ENCODE data around the gene DFFB. TPM values are rescaled to one million over a fixed set of nuclear protein-coding genes. Genes with fewer than 3 reads are reported as not detected.

The DFFB gene
- total RNA-seq, 2 experiments from 2014 or later = 7.2 to 8.4 TPM

DNA sequence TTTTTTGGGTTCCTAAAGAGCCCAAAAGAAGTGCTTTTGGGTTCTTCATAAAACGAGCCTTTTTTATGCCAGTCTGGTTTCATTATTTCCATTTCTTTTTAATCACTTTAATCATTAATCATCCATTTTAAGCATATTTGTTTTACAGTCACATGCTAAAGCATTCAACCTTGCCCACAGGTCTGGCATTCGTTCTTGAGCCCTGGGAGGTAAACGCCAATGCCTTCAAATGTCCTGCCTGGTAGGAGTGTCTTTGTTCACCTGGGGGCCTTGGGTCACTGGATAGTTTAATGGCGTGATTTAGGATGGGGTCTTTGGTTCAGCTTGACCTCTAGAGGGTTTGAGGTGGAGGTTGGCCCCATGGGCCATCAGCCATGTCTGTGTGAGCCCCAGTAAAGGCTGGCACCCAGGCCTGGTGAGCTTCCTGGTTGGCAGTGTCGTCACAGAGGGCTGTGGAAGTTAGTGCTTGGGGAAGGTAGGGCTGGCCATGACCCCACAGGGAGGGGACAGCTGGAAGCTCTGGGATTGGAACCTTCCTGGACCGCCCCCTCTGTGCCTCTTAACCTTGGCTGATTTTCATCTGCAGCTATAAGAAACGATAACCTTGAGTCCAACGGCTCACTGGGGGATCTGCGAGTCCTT lies 22.6 kb downstream of the DFFB start:
- peaks cover 5% of the 10 kb centered on the region for H3K9me3 Mint-ChIP-seq (ENCODE audit: low read depth)
- H3K36me3 Mint-ChIP-seq (ENCODE audit: low read depth) = peaks cover 43% of the 10 kb centered on the region
- no peaks in the 10 kb centered on the region for H3K27me3 Mint-ChIP-seq
- POLR2A ChIA-PET = interaction anchor here (0.7 kb wide), 1 partner anchor 21 kb away, joined by 3 read pairs; no protein-coding TSS in a partner anchor
- H3K4me1 Mint-ChIP-seq = peaks cover 4% of the 10 kb centered on the region
- intact Hi-C loops (cut with DNase I, micrococcal nuclease) = no loop called here
- CTCF ChIA-PET = no interaction called here
- DNase-seq (no peak), ATAC-seq (no peak)
- no peak overlapping the region for H3K27ac Mint-ChIP-seq
- no peak overlapping the region for H3K4me3 Mint-ChIP-seq

DNA sequence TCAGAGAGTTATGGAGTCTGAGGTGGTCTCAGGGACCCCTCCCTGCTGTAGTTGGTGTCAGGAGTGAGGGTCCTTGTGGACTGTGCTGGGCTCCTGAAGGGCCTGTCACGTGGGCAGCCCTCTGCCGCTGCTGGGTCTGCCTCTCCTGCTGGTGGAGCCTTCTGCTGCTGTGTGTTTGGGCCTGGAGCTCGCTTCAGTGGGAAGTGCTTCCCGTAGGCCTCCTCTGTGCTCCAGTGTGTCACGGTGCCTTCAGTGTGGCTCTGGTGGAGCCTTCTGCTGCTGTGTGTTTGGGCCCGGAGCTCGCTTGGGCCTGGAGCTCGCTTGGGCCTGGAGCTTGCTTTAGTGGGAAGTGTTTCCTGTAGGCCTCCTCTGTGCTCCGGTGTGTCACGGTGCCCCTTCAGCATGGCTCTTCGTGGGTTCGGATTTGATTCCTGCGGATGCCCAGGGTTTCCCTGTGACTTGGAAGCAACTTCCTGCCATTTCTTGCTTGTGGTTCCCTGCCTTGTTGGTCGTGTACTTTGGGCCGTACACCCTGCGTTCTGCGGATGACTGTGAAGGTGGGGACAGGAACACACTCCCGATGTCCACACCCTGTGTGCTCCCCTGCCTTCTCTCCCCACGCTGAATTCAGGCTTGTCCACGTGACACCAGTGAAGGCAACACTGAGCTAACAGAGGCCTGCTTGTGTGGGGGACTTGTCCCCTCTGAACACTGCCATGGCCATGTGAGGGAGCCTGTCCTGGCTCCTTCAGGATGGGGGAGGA lies 23.3 kb downstream of the DFFB start:
- intact Hi-C loops (cut with DNase I, micrococcal nuclease) = no loop called here
- POLR2A ChIA-PET = interaction anchor here (0.7 kb wide), 1 partner anchor 20 kb away, joined by 3 read pairs; no protein-coding TSS in a partner anchor
- no peaks in the 10 kb centered on the region for H3K27me3 Mint-ChIP-seq
- CTCF ChIA-PET = no interaction called here
- H3K27ac Mint-ChIP-seq = no peak overlapping the region
- no peak for ATAC-seq
- no peak overlapping the region for H3K4me3 Mint-ChIP-seq
- H3K4me1 Mint-ChIP-seq = peaks cover 5% of the 10 kb centered on the region
- peaks cover 5% of the 10 kb centered on the region for H3K9me3 Mint-ChIP-seq (ENCODE audit: low read depth)
- H3K36me3 Mint-ChIP-seq (ENCODE audit: low read depth) = peaks cover 40% of the 10 kb centered on the region
- no peak for DNase-seq

DNA sequence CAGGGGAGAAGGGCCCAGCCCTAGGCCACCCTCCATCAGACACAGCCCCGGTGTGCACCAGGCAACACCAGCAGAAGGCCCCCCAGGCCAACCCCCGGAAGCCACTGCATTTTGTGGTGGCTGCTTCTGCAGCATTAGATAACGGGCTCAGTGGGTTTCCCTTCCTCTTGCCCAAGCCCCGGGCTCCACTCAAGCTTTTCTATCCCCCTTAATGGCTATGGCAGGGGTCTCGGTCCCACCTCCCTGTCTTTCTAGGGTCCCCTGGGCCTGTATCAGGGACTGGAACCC lies 23.9 kb downstream of the DFFB start:
- H3K4me1 Mint-ChIP-seq = peaks cover 5% of the 10 kb centered on the region
- H3K27me3 Mint-ChIP-seq = no peaks in the 10 kb centered on the region
- peaks cover 5% of the 10 kb centered on the region for H3K9me3 Mint-ChIP-seq (ENCODE audit: low read depth)
- H3K27ac Mint-ChIP-seq = no peak overlapping the region
- ChIA-PET CTCF (no interaction called here), POLR2A (no interaction called here)
- peaks cover 37% of the 10 kb centered on the region for H3K36me3 Mint-ChIP-seq (ENCODE audit: low read depth)
- intact Hi-C loops (cut with DNase I, micrococcal nuclease) = no loop called here
- DNase-seq = no peak
- H3K4me3 Mint-ChIP-seq = no peak overlapping the region
- ATAC-seq = no peak

DNA sequence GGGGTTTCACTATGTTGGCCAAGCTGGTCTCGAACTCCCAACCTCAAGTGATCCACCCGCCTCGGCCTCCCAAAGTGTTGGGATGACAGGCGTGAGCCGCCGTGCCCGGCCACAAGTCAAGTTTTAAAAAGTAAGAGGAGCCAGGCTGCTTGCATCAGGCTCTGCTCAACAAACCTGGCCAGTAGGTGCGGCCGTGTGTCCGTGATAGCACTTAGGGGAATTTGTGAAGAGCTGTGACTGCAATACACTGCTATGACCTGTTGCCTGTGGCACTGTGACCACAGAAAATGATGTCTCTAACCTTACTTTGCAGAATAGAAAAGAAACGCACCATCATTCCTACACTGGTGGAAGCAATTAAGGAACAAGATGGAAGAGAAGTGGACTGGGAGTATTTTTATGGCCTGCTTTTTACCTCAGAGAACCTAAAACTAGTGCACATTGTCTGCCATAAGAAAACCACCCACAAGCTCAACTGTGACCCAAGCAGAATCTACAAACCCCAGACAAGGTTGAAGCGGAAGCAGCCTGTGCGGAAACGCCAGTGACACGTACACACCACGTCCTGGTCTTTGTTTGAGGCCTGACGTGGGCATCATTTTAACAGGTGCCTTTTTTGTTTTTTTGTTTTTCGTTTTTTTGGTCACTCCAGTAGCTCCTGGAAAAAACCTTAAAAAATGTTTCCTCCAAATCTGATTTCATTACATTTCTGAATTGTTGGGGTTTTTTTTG lies 26.1 kb downstream of the DFFB start:
- peaks cover 5% of the 10 kb centered on the region for H3K9me3 Mint-ChIP-seq (ENCODE audit: low read depth)
- peak; percentile 33 for ATAC-seq
- DNase-seq = no peak
- no peaks in the 10 kb centered on the region for H3K27me3 Mint-ChIP-seq
- CTCF ChIA-PET = interaction anchor here (0.6 to 0.7 kb wide), 2 partner anchors 170 to 842 kb away, joined by 3 to 4 read pairs; no protein-coding TSS in a partner anchor
- no peak overlapping the region for H3K4me3 Mint-ChIP-seq
- H3K36me3 Mint-ChIP-seq (ENCODE audit: low read depth) = peaks cover 38% of the 10 kb centered on the region
- H3K27ac Mint-ChIP-seq = peak overlapping the region; percentile 34
- peaks cover 5% of the 10 kb centered on the region for H3K4me1 Mint-ChIP-seq
- intact Hi-C loops (cut with DNase I, micrococcal nuclease) = no loop called here
- POLR2A ChIA-PET = no interaction called here

DNA sequence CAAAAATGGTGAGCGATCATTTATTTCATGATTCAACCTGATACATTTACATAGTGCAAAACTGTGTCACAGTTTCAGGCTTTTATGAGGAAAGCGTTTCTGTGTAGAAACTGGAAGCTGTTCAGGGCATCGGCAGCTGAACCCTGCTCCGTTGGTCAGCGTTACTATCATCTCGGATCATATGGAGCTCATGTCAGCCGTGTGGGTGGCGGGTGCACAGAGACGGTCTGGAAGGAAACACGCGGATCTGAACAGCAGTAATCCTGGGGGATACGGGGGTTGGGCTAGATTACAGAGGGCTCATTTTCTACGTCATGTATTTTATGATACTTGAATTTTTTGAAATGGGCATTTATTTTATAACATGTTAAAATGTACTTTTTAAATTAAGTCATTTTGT lies 27.7 kb downstream of the DFFB start:
- Mint-ChIP-seq H3K27ac (no peak overlapping the region), H3K36me3 (ENCODE audit: low read depth) (peaks cover 30% of the 10 kb centered on the region), H3K9me3 (ENCODE audit: low read depth) (no peaks in the 10 kb centered on the region), H3K4me3 (no peak overlapping the region), H3K4me1 (peaks cover 11% of the 10 kb centered on the region), H3K27me3 (no peaks in the 10 kb centered on the region)
- CTCF ChIA-PET = interaction anchor here (0.5 kb wide), 1 partner anchor 24 kb away, joined by 3 read pairs; no protein-coding TSS in a partner anchor
- DNase-seq = no peak
- no peak for ATAC-seq
- intact Hi-C loops (cut with DNase I, micrococcal nuclease) = no loop called here
- POLR2A ChIA-PET = no interaction called here

DNA sequence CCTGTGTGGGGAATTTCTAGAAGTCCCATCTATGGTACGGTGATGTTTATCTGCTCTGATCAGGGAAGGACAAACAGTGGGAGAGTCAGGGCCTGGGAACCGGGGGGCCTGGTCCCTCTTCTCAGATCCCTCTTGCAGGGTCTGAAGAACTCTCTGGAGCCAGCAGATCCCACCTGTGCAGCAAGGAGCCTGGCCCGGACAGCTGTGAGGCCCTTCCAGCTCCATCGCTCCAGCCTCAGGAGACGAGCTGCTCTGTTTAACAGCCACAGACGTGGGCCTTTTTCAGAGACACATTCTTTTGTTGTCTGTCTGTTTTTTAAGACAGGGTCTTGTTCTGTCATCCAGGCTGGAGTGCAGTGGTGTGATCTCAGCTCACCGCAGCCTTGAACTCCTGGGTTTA lies 28.3 kb downstream of the DFFB start:
- Mint-ChIP-seq H3K27ac (no peak overlapping the region), H3K9me3 (ENCODE audit: low read depth) (no peaks in the 10 kb centered on the region), H3K4me1 (peaks cover 17% of the 10 kb centered on the region), H3K27me3 (no peaks in the 10 kb centered on the region), H3K4me3 (no peak overlapping the region), H3K36me3 (ENCODE audit: low read depth) (peaks cover 35% of the 10 kb centered on the region)
- ATAC-seq = no peak
- ChIA-PET POLR2A (no interaction called here), CTCF (no interaction called here)
- intact Hi-C loops (cut with DNase I, micrococcal nuclease) = no loop called here
- DNase-seq = no peak

DNA sequence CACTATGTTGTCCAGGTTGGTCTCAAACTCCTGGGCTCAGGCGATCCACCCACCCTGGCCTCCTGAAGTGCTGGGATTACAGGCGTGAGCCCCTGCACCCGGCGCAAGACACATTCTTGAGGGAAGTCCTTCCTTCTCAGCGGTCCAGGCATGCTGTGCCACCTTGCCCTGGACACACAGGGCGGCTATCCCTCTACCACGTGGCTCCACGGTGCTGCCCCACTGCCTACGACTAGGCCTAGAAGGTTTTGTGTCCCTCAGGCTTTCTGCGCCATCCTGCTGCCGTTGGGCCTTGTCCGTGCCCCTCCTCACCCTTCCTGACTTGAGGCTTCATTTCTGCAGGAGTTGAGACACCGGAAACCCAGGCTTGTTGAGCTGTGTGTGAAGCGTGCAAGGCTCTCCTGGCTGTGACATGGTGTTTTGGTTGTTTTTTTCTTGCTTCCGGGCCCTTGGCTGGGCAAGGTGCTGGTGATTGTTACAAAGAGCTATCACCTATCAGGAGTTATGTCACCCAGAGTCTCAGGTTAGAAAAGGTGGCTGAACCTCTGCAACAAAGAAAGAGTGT lies 28.9 kb downstream of the DFFB start:
- CTCF ChIA-PET = interaction anchor here (0.6 kb wide), 1 partner anchor 100 kb away, joined by 5 read pairs; no protein-coding TSS in a partner anchor
- POLR2A ChIA-PET = no interaction called here
- H3K36me3 Mint-ChIP-seq (ENCODE audit: low read depth) = peaks cover 39% of the 10 kb centered on the region

DNA sequence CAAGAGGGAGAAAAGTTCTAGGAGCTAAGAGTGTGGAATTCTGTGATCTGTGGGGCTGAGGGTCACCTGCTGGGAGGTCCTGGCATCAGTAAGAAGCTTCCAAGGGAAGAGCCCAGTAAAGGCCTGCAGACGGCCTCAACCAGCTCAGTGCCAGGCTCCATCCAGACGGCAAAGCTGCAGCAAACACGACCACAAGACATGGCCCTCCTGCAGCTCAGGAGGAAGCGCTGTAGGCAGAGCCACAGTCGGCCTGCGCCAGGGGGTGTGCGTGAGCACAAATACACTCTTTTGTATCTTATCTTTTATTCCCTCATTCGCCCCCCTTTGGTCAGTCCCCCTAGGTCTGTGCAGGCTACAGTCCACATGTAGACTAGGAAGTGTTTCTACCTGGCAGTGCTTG lies 29.4 kb downstream of the DFFB start:
- Mint-ChIP-seq H3K4me3 (no peak overlapping the region), H3K9me3 (ENCODE audit: low read depth) (no peaks in the 10 kb centered on the region), H3K36me3 (ENCODE audit: low read depth) (peaks cover 44% of the 10 kb centered on the region), H3K27ac (no peak overlapping the region), H3K4me1 (peaks cover 26% of the 10 kb centered on the region), H3K27me3 (no peaks in the 10 kb centered on the region)
- ATAC-seq = no peak
- CTCF ChIA-PET = interaction anchor here (0.6 kb wide), 1 partner anchor 100 kb away, joined by 5 read pairs; no protein-coding TSS in a partner anchor
- DNase-seq = no peak
- POLR2A ChIA-PET = no interaction called here
- intact Hi-C loops (cut with DNase I, micrococcal nuclease) = no loop called here

More for the DNA sequence above, 28.9 kb downstream of the DFFB start:
- Mint-ChIP-seq H3K27me3 (no peaks in the 10 kb centered on the region), H3K9me3 (ENCODE audit: low read depth) (no peaks in the 10 kb centered on the region), H3K27ac (no peak overlapping the region), H3K4me1 (peaks cover 21% of the 10 kb centered on the region), H3K4me3 (no peak overlapping the region)
- ATAC-seq (no peak), DNase-seq (no peak)
- intact Hi-C loops (cut with DNase I, micrococcal nuclease) = no loop called here

DNA sequence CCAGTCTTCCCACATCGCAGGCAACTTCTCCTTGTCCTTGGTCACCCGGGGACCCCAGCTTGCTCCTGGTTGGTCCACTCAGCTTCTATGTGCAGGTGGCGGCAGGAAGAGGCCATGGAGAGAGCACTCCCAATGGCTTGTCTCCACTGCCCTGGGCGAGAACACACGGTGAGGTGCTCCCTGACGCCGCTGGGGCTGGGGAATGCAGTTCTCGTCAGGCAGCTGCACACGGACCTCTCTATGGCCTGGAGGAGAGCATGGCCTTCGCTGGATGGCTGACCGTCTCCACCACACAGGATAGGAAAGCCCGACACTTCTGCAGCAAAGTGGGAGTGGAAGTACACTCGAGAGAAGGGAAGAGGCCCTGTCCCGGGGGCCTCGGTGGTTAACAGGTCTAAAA lies 31.0 kb downstream of the DFFB start:
- ATAC-seq = no peak
- POLR2A ChIA-PET = no interaction called here
- Mint-ChIP-seq H3K4me3 (no peak overlapping the region), H3K4me1 (peaks cover 35% of the 10 kb centered on the region), H3K36me3 (ENCODE audit: low read depth) (peaks cover 44% of the 10 kb centered on the region), H3K9me3 (ENCODE audit: low read depth) (no peaks in the 10 kb centered on the region), H3K27me3 (no peaks in the 10 kb centered on the region), H3K27ac (no peak overlapping the region)
- intact Hi-C loops (cut with DNase I, micrococcal nuclease) = no loop called here
- DNase-seq = no peak
- CTCF ChIA-PET = no interaction called here

DNA sequence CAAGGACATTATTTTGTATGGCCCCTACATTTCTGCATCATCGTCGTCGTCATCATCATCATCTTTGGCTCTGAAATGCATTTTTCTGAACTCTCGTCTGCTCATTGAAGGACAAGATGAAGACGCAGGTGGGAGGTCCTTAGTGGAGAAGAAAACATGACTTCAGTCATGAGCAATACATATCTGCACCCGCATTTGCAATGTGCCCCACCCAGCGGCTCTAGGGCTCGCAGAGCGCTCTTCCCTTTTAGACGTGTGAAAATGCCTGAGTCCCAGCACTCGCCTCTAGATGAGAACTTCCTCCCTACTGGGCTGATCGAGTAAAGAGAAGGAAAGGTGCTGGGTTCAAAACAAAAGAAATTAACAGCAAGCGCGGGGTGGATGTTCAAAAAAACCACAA lies 32.7 kb downstream of the DFFB start:
- DNase-seq (no peak), ATAC-seq (peak; percentile 47)
- ChIA-PET CTCF (interaction anchor here (1.2 to 1.6 kb wide), 2 partner anchors 10 to 13 kb away, joined by 3 to 7 read pairs; partner anchors contain the start of gene C1orf174), POLR2A (no interaction called here)
- Mint-ChIP-seq H3K36me3 (ENCODE audit: low read depth) (peaks cover 37% of the 10 kb centered on the region), H3K9me3 (ENCODE audit: low read depth) (no peaks in the 10 kb centered on the region), H3K4me3 (no peak overlapping the region), H3K27ac (peak overlapping the region; percentile 7), H3K4me1 (peaks cover 31% of the 10 kb centered on the region), H3K27me3 (no peaks in the 10 kb centered on the region)
- intact Hi-C loops (cut with DNase I, micrococcal nuclease) = loop anchor here (2.0 kb wide), 1 partner anchor 33 kb away; the partner anchor contains the start of genes CEP104 (in 2 of the 2) and DFFB (in 2 of the 2)
